Activated CD8-positive, alpha-beta memory T cell treated with anti-CD3 and anti-CD28 coated beads, Interleukin-2, amount 10 ng/mL, durations not matched to agents 7 days and 5 days (primary cell): ENCODE results near the gene SH3YL1. TPM values are rescaled to one million over a fixed set of nuclear protein-coding genes. Genes with fewer than 3 reads are reported as not detected.

Experiments used
- ATAC-seq: fragments of 150-1000 bp; cut with Tn5 transposase; one replicate; pipeline ENCODE4 v1.10.0; 2021; ENCODE audit warnings: moderate library complexity
- CTCF ChIA-PET: fragments of 350-600 bp; sonication (Branson Sonifier 250); formaldehyde crosslinking; loops from one replicate; lab custom pipeline; 2021; ENCODE audit warnings: antibody characterized with exemption; lab: Charles Lee
- DNase-seq: peaks from one replicate; pipeline ENCODE4 v3.0.0-alpha.2; 2020
- H3K27ac Mint-ChIP-seq: one replicate; pipeline ENCODE4 v1.8.0; 2021; ENCODE audit warnings: mild to moderate bottlenecking, mixed read lengths
- H3K27me3 Mint-ChIP-seq: one replicate; pipeline ENCODE4 v1.8.0; 2021; ENCODE audit warnings: mixed read lengths
- H3K36me3 Mint-ChIP-seq: one replicate; pipeline ENCODE4 v1.8.0; 2021; ENCODE audit warnings: mild to moderate bottlenecking, mixed read lengths
- H3K4me1 Mint-ChIP-seq: one replicate; pipeline ENCODE4 v1.8.0; 2021; ENCODE audit warnings: mixed read lengths
- H3K4me3 Mint-ChIP-seq: one replicate; pipeline ENCODE4 v1.8.0; 2021; ENCODE audit warnings: mild to moderate bottlenecking, moderate library complexity, mixed read lengths
- H3K9me3 Mint-ChIP-seq: one replicate; pipeline ENCODE4 v1.8.0; 2022; ENCODE audit warnings: low read depth, mixed read lengths
- total RNA-seq, 2 experiments: library from RNA; stranded (reverse); gene quantifications; one replicate each; pipeline ENCODE4 v1.2.3, GENCODE V29; 2021

SH3YL1 gene
- total RNA-seq, 2 experiments from 2014 or later, result 14.5 to 17.9 TPM

- H3K9me3 Mint-ChIP-seq, result peaks cover 3% of the 10 kb centered on the region
- H3K36me3 Mint-ChIP-seq, result peaks cover 10% of the 10 kb centered on the region
- peak overlapping the region; percentile 70 for H3K27ac Mint-ChIP-seq
- ATAC-seq (peak; percentile 89), DNase-seq (peak; percentile 82)
- CTCF ChIA-PET, result interaction anchor here (0.9 to 1.3 kb wide), 2 partner anchors 17 to 54 kb away, joined by 3 to 4 read pairs; no protein-coding TSS in a partner anchor
- no peaks in the 10 kb centered on the region for H3K27me3 Mint-ChIP-seq
- peaks cover 17% of the 10 kb centered on the region for H3K4me1 Mint-ChIP-seq
- no peak overlapping the region for H3K4me3 Mint-ChIP-seq
These were observed 70.6 kb downstream of the SH3YL1 start for GRCh38 chr2:193141-193671.

- ATAC-seq, result no peak
- no peak for DNase-seq
- peaks cover 17% of the 10 kb centered on the region for H3K4me1 Mint-ChIP-seq
- H3K4me3 Mint-ChIP-seq, result no peak overlapping the region
- no peak overlapping the region for H3K27ac Mint-ChIP-seq
- CTCF ChIA-PET, result no interaction called here
- peaks cover 7% of the 10 kb centered on the region for H3K9me3 Mint-ChIP-seq
- H3K36me3 Mint-ChIP-seq, result peaks cover 13% of the 10 kb centered on the region
- H3K27me3 Mint-ChIP-seq, result no peaks in the 10 kb centered on the region
These were observed 72.3 kb downstream of the SH3YL1 start for GRCh38 chr2:191311-192190.

- H3K27me3 Mint-ChIP-seq, result peaks cover 3% of the 10 kb centered on the region
- ATAC-seq (no peak), DNase-seq (no peak)
- peaks cover 14% of the 10 kb centered on the region for H3K9me3 Mint-ChIP-seq
- CTCF ChIA-PET, result no interaction called here
- no peak overlapping the region for H3K4me3 Mint-ChIP-seq
- H3K4me1 Mint-ChIP-seq, result peaks cover 4% of the 10 kb centered on the region
- peaks cover 19% of the 10 kb centered on the region for H3K36me3 Mint-ChIP-seq
- no peak overlapping the region for H3K27ac Mint-ChIP-seq
These were observed 76.0 kb downstream of the SH3YL1 start for GRCh38 chr2:187825-188224.

GRCh38 chr2:185221-185620 lies 78.6 kb downstream of the SH3YL1 start:
- H3K27me3 Mint-ChIP-seq, result peaks cover 4% of the 10 kb centered on the region
- H3K27ac Mint-ChIP-seq, result no peak overlapping the region
- CTCF ChIA-PET, result no interaction called here

GRCh38 chr2:184695-185094 lies 79.1 kb downstream of the SH3YL1 start:
- CTCF ChIA-PET, result no interaction called here
- H3K36me3 Mint-ChIP-seq, result peaks cover 15% of the 10 kb centered on the region
- H3K4me3 Mint-ChIP-seq, result no peak overlapping the region
- peaks cover 15% of the 10 kb centered on the region for H3K9me3 Mint-ChIP-seq
- DNase-seq (no peak), ATAC-seq (no peak)
- H3K4me1 Mint-ChIP-seq, result no peaks in the 10 kb centered on the region
- no peak overlapping the region for H3K27ac Mint-ChIP-seq
- H3K27me3 Mint-ChIP-seq, result peaks cover 9% of the 10 kb centered on the region

More at GRCh38 chr2:185221-185620, 78.6 kb downstream of the SH3YL1 start:
- DNase-seq, result no peak
- Mint-ChIP-seq H3K4me3 (no peak overlapping the region), H3K9me3 (peaks cover 15% of the 10 kb centered on the region), H3K36me3 (peaks cover 16% of the 10 kb centered on the region), H3K4me1 (no peaks in the 10 kb centered on the region)
- ATAC-seq, result no peak

- H3K4me1 Mint-ChIP-seq, result peaks cover 4% of the 10 kb centered on the region
- no peak overlapping the region for H3K4me3 Mint-ChIP-seq
- no peak overlapping the region for H3K27ac Mint-ChIP-seq
- peaks cover 15% of the 10 kb centered on the region for H3K36me3 Mint-ChIP-seq
- no peak for ATAC-seq
- CTCF ChIA-PET, result no interaction called here
- H3K9me3 Mint-ChIP-seq, result peaks cover 10% of the 10 kb centered on the region
- H3K27me3 Mint-ChIP-seq, result peaks cover 16% of the 10 kb centered on the region
- DNase-seq, result no peak
These were observed 81.2 kb downstream of the SH3YL1 start for GRCh38 chr2:182509-183122.

- ATAC-seq, result no peak
- H3K4me1 Mint-ChIP-seq, result peaks cover 25% of the 10 kb centered on the region
- H3K27ac Mint-ChIP-seq, result no peak overlapping the region
- no peak for DNase-seq
- H3K9me3 Mint-ChIP-seq, result peaks cover 5% of the 10 kb centered on the region
- no peak overlapping the region for H3K4me3 Mint-ChIP-seq
- CTCF ChIA-PET, result no interaction called here
- H3K36me3 Mint-ChIP-seq, result peaks cover 9% of the 10 kb centered on the region
- peaks cover 21% of the 10 kb centered on the region for H3K27me3 Mint-ChIP-seq
These were observed 83.5 kb downstream of the SH3YL1 start for GRCh38 chr2:180311-180710.

GRCh38 chr2:179886-180285 lies 83.9 kb downstream of the SH3YL1 start:
- DNase-seq (no peak), ATAC-seq (no peak)
- CTCF ChIA-PET, result no interaction called here
- no peak overlapping the region for H3K27ac Mint-ChIP-seq
- H3K4me3 Mint-ChIP-seq, result no peak overlapping the region
- peaks cover 29% of the 10 kb centered on the region for H3K4me1 Mint-ChIP-seq
- H3K9me3 Mint-ChIP-seq, result peaks cover 5% of the 10 kb centered on the region
- H3K36me3 Mint-ChIP-seq, result peaks cover 9% of the 10 kb centered on the region
- peaks cover 25% of the 10 kb centered on the region for H3K27me3 Mint-ChIP-seq

- Mint-ChIP-seq H3K27ac (no peak overlapping the region), H3K4me3 (no peak overlapping the region), H3K4me1 (peaks cover 29% of the 10 kb centered on the region), H3K27me3 (peaks cover 30% of the 10 kb centered on the region), H3K9me3 (peaks cover under 1% of the 10 kb centered on the region), H3K36me3 (peaks cover 5% of the 10 kb centered on the region)
- CTCF ChIA-PET, result no interaction called here
- ATAC-seq (no peak), DNase-seq (no peak)
These were observed 86.1 kb downstream of the SH3YL1 start for GRCh38 chr2:177733-178132.

GRCh38 chr2:176917-177316 lies 86.9 kb downstream of the SH3YL1 start:
- no peak for DNase-seq
- Mint-ChIP-seq H3K36me3 (peaks cover 5% of the 10 kb centered on the region), H3K4me3 (no peak overlapping the region), H3K27me3 (peaks cover 30% of the 10 kb centered on the region), H3K27ac (no peak overlapping the region), H3K4me1 (peaks cover 29% of the 10 kb centered on the region), H3K9me3 (no peaks in the 10 kb centered on the region)
- no peak for ATAC-seq
- CTCF ChIA-PET, result interaction anchor here (1.0 to 1.6 kb wide), 2 partner anchors 12 to 16 kb away, joined by 4 read pairs; no protein-coding TSS in a partner anchor

- no peaks in the 10 kb centered on the region for H3K9me3 Mint-ChIP-seq
- peak overlapping the region; percentile 49 for H3K27ac Mint-ChIP-seq
- H3K4me1 Mint-ChIP-seq, result peaks cover 29% of the 10 kb centered on the region
- DNase-seq (peak; percentile 82), ATAC-seq (peak; percentile 94)
- H3K36me3 Mint-ChIP-seq, result peaks cover 5% of the 10 kb centered on the region
- H3K27me3 Mint-ChIP-seq, result peaks cover 30% of the 10 kb centered on the region
- peak overlapping the region; percentile 21 for H3K4me3 Mint-ChIP-seq
- CTCF ChIA-PET, result interaction anchor here (0.6 to 1.6 kb wide), 4 partner anchors 13 to 114 kb away, joined by 3 to 4 read pairs (median 4); no protein-coding TSS in a partner anchor
These were observed 87.7 kb downstream of the SH3YL1 start for GRCh38 chr2:175880-176820.

- Mint-ChIP-seq H3K27me3 (peaks cover 30% of the 10 kb centered on the region), H3K27ac (no peak overlapping the region), H3K4me3 (no peak overlapping the region), H3K9me3 (no peaks in the 10 kb centered on the region), H3K4me1 (peaks cover 29% of the 10 kb centered on the region), H3K36me3 (peaks cover 4% of the 10 kb centered on the region)
- CTCF ChIA-PET, result interaction anchor here (0.6 to 1.3 kb wide), 2 partner anchors 40 to 115 kb away, joined by 3 read pairs; no protein-coding TSS in a partner anchor
- ATAC-seq (no peak), DNase-seq (no peak)
These were observed 88.6 kb downstream of the SH3YL1 start for GRCh38 chr2:175161-175786.
